ENCODE data around the gene OSBPL1A.

The OSBPL1A gene

DNA sequence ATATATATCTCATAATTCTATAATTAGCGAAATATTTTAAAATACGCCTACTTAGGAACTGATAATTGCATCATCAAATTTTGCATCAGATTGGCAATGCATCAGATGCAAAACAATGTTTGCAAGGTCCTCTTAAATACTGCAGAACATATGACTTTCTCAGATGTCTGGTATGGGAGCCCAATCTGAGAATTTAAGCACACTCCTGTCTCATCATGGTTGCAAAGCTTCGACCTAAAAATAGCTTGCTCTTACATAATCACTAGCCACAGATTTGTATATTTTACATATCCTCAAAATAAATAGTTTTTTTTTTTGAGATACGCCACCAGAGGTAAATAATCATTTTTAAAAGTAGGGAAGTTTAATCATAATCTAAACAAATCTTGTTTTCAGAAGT is 135.5 kb downstream of the OSBPL1A start:
- DNase-seq: no peak

DNA sequence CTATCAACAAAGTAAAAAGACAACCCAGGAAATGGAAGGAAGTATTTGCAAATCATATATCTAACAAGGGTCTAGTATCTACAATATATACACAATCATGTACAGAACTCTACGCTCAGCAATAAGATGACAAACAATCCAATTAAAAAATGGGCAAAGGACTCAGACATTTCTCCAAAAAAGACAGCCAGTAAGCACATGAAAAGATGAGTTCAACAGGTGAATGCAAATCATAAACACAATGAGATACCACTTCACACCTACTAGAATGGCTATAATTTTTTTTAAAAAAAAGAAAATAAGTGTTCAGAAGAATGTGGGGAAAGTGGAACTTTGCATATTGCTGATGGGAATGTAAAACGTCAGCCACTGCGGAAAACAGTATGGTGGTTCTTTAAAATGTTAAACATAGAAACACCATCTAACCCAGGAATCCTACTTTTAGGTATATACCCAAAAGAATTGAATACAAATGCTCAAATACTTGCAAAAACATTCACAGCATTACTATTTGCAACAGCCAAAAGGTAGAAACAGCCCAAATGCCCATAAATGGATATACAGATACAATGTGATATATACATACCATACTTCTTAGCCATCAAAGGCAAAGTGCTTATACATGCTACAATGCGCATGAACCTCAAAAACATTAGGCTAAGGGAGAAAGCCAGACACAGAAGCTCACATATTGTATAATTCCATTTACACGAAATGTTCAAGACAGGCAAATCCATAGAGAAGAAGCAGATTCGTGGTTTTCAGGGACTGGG is 137.6 kb downstream of the OSBPL1A start:
- no peak for DNase-seq

DNA sequence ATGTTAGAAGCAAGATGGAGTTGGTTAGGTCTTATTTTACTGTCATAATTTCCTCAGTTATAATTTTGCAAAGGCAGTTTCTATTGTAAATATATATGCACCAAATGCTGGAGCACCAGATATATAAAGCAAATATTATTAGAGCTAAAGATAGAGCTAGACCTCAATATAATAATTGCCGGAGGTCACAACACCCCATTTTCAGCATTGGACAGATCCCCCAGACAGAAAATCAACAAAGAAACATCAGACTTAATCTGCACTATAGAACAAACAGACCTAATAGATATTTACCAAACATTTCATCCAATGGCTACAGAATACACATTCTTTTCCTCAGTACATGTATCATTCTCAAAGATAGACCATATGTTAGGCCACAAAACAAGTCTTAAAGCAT is 143.6 kb downstream of the OSBPL1A start:
- no peak for DNase-seq

DNA sequence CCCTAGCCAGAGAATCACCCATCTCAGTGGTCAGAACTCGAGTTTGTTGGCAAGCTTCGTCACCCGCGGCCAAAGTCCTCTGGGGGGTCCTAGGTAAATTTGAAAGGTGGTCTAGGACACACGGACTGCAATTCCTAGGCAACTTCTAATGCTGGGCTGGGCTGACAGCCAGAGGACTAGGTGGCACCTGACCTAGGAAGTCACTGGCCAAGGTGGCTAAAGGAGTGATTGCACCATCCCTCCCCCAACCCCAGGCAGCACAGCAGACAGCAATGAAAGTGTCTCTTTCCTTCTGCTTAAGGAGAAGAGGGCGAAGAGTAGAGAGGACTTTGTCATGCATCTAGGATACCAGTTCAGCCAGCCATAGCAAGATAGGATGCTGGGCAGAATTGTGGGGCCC is 147.9 kb downstream of the OSBPL1A start:
- no peak for DNase-seq

DNA sequence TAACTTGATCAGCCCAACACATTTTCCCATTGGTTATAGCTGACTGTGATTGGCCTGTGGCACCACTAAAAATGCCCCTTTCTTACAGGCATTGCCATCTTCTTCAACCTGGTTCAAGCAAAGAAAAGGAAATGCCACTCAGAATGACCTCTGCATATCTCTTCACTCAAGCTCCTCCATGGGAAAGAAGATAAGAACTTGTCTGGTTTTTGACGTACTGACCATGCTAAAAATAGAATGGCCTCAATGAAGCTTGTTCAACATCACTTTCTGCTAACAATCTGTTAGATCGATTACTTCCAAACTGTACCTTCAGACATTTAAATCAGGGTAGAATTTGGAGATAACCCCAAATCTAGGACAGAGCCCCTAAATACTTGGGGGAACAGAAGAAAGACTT is 149.3 kb downstream of the OSBPL1A start:
- no peak for DNase-seq

DNA sequence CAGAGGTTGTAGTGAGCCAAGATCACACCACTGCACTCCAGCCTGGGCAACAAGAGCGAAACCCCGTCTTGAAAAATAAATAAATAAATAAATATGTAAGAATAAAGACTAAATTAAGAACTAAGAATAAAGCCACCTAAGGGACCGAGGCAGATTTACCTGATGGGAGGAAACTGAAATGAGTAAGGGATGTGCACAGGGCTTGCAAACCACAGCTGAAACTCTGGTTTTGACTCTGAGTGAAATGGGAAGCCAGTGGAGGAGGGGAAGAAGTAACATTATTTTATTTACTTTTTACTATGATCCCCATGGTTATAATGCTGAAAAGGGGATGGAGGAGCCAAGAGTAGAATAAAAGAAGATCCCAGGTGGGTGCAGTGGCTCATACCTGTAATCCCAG is 151.5 kb downstream of the OSBPL1A start:
- no peak for DNase-seq

DNA sequence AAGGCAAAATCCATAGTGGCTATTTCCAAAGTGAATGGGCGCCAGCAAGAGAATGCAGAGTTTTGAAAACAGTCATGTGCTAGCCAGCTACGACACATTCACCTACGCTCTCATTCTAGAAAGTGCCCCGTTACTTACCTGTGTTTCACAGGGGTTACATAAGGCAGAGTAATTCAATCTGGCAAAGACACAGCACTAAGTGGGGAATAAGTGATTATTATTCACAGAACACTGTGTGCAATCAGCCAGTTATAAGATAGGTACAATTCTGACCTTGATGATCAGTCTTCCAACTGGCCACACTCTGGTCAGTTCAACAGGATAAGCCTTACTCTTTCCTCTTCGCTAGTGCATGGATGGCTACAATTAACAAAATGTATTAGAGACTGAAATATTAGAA is 152.9 kb downstream of the OSBPL1A start:
- DNase-seq: no peak

DNA sequence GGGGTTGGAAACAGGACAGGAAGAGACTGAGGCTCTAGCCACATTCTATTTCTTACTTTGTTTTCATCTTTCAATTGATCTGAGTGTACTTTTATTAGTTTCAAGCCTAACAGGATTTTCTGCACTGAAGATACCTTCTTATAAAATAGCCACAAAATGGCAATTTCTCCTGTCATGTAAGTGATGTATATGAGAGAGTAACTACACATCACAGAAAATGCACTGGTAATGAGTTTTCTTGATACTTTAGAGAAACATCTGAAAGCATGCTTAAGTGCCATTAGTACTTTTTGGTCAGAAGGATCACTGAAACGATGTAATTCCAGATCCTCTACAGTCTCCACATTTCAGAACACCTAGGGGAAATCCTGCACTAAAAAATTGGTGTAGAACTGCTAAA is 153.9 kb downstream of the OSBPL1A start:
- no peak for DNase-seq

DNA sequence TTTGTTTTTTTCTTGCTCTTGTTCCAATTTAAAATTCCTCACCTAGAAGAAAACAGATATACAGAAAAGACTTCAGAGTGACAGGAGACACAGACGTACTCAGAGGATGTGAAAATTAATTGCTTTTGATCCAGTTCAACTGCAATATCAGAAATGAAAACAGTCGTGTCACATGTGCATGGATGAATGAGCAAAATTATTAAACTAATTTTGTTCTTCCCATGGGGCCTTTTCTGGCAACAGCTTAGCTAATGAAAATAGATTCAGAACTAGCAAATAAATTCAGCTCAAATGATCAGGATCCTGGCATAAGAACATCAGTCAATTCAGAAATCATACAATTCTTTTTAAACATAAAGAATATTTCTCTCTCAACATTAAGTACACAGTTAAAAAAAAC is 158.3 kb downstream of the OSBPL1A start:
- DNase-seq: no peak

DNA sequence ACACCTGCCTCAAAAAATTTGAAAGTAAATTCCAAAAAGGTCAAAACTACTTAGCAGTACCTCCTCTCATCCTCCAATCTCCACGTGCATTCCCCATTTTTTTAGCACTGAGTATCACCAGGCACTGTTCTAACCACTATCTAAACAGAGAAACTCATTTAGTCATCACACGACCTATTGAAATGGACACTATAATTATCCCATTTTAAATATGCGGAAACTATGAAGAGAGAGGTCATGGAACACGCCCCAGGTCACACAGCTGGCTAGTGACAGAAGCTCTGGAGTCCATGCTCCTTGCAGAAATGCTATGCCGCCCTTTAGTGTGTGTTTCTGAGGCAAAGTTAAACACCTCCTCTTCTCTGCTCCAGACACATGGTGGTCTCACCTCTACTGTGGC is 159.2 kb downstream of the OSBPL1A start:
- no peak for DNase-seq

DNA sequence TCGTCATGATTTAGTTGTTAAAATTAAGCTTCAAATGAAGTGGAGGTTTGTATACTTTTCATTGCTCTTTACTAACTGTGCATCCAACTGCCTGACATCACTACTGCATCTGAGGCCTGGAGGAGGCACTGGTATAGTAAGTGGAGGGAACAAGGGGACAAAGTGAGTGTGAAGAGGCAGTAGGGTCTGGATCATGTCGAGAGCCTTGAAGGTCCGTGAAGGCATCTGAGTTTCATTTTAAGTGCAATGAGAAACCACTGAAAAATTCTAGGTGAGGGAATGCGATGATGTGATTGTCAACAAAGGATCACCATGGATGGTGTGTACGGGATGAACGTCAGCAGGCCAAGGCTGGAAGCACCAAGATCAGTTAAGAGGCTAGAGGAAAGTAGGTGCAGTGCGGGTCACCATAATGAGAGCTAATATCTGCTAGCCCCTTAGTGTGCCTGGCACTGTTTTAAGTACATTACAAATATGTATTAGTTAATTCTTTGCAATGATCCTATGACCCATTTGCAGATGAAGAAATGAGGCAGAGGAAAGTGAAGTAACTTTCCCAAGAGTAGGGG is 162.7 kb downstream of the OSBPL1A start:
- no peak for DNase-seq

DNA sequence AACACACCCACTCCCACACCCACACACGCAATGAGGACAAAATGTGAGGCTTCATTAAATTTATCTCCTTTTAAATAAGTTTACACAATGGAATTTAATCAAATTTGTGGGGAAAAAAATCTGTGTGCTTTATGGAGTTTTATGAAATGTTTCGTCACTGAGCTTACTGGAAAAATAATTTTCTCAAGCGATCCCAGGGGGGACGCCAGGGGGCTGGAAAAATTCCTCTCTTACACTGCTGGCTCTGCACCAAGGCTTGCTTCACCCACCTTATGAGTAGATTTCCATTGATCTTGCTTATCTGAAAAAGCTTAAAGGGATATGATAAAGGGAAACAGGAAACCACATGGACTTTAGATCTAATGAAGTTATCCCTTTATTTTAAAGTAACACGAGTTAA is 163.3 kb downstream of the OSBPL1A start:
- DNase-seq: no peak

DNA sequence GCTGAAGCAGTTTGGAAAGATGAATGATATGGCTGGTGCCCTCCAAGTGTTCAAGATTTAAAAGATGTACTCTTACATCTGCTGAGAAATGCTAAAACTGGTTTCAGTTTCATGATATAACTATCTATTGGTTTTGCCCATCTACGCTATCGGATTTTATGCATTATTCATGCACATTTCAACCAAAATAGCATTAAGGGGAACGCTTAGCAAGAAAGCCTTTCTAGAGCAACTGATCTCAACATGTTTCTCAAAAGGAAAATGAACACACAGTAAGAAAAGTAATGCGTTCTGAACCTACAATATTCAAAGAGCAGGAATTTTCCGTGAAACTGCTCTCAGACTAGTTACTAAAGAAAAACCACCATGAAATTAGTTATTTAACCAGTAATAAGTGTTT is 164.8 kb downstream of the OSBPL1A start:
- no peak for DNase-seq

DNA sequence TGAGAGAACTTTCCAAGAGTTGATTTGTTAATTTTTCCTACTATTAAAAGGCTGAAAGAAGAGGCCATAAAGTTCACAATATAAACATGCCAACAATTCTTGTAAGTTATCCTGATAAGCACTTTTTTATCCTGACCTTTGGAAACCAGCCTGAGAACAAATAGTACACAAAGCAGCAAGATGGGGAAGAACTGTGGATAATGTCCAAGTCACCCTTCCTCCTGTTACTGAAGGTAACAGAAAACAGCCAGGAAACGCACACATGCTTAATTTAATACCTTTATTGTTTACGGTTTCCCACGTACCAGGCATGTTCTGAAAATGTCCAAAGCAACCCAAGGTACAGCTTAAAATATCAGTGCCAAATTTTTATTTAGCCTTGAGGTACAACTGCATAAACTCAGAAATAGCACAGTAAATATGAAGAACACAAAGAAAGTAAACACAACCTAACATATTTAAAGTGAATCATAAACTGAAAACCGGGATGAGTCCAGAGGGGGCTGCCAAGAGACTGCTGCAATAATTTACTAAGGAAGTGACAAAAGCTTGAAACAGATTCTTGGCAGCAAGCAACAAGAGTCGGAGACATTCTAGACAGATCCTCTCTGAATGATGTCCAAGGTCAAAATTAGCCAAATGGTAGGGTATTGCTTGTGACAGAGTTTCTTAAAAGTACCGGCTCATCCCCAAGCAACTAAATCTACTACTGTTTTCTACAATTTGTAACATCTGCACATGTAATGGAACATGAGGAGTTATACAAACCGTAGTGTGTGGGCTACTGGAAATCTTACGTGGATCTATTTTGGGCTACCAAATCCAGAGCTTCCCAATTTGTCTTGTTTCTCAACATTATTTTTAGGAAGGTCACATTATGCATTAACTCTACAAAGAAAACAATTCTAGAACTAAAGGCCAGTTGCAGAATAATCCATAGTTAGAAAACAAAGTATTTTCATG is 165.6 kb downstream of the OSBPL1A start:
- no peak for DNase-seq

DNA sequence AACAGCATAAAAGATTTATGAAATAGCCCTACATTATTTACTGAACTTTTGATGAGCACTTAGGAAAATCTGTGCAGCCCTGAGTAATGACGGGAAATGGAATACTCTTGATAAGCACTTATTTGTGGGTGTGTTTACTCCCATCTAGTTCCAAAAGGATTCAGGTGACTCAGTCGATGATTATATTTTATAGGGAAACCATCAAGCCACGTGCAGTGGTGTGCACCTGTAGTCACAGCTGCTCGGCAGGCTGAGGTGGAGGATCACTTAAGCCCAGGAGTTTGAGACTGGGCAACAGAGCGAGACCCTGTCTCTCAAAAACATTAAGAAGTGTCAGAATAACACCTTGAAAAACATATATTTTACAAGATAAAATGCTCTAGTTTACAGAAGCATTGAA is 166.9 kb downstream of the OSBPL1A start:
- no peak for DNase-seq

DNA sequence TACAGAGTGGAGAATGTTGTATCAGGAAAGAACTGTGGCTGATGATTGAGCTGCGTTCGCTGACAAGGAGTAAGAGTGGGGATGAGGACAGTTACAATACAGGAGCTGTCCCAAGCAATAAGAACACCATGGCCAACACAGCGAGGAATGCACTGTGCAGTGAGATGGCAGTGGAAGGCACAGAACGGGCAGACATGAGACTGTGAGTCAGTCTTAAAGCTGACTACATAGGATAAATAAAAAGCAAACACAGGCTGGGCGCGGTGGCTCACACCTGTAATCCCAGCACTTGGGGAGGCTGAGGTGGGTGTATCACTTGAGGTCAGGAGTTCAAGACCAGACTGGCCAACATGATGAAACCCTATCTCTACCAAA is 169.0 kb downstream of the OSBPL1A start:
- DNase-seq: no peak

DNA sequence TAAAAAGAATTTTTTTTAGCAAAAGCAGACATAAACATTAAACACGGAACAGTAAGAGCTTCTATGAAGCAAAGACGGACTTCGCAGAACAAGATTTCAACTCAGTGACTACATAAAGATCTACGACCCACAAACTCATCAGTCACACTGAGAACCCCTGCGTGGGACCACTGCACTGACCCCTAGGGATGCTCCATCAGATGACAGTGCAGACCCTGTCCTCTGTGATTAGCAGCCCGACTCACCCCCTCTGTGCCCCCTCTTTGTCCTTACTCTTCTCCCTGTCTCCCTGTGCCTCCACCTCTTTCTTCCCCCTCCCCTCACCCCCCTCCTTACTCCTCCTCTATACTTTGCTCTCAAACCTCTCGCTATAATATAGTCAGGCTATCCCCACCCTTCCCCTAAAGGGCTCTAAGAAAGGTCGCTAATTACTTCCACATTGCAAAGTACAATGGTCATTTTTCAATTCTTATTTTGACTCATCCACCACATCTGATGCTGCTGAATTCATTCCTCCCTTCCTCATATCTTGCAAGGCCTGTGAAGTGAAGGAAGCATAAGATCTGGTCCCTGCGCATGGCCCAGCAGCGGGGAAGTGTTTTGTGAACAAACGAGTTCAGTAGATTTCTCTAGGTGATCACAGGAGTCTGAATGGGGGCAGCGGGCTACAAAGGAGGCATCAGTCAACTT is 169.5 kb downstream of the OSBPL1A start:
- no peak for DNase-seq

DNA sequence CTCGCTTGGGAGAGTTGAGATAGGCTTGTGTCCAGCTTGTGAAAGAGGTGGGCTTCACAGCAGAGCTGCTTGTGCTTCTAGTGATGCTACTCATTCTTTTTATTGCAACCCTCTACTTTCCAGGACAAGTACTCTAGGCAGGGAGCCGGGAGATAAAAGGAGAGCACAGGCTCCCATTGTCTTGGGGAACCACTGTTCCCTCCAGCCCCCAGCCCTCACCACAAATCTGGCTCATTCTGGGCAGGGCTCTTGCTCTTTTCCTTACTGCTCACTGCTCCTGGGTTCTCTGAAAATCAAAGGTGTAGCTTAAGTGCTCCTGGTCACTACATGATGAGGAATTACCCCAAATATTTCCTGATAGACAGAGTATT is 177.3 kb downstream of the OSBPL1A start:
- no peak for DNase-seq

DNA sequence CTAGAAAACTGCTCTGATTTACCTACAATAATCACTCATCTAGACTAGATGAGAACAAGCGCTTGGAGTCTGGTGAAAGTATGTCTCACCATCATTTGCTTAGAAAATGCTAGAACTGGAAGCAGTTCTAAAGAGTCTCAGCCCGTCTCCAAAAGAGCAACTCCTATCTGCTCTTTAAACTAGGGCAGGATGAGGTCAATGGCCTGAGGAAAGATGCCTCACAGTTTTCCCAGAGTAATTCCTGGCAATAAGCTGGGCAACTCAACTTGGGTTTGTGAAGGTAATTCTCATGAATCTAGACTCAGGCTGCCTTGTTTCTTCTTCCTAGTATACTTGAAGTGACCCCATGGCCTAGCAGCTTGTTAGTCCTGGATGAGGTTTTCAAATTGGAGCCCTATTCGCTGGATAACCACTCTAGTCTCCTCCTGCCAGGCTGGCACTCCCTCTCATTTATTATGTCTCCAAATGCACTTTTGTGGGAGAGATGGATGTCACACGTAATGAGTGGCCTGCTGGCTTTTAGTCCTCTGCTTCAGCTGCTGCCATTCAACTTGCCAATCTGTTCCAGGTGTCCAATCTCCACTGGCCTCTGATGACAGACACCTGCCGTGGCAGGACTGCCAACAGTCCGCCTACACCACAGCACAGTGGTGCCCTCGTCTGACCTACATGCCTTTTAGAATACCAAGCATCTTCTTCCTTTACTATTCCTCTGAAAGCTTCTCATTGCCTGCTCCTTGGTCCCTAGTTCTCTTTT is 177.9 kb downstream of the OSBPL1A start:
- no peak for DNase-seq

DNA sequence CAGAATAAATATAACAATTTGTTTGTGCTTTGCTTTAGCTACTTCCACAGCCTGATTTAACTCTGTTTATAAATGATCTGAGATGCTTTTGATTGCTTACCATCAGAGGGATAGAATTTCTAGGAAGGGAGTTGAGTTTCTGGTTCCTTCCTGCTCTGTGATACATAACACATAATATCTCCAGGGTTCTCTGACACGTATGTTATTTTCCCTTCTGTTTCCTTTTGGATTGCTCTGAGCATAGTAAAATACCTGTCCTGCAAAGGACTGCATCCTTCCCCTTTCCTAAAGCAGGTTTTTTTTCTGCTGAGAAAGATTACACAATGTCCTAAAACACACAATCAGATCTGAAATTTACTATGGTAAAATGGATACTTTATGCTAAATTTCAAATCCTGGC is 182.7 kb downstream of the OSBPL1A start:
- no peak for DNase-seq

DNA sequence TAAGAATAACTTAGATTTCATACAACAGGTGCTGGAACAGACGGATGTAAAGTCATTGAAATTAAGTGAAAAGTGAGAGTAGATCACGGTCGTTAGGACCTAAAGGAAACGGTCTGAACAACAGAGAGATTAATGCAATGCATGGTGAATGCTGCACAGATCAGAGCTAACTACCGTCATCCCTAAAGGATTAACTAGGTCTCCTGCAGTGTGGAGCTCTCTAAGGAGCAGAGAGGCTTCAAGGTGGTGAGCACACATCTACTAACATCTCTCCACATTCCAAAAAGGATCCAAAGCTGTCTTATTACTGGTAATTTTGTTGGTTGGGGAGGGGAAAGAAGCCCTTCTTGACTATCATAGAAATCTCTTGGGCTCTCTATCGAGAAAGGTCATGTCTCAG is 183.5 kb downstream of the OSBPL1A start:
- no peak for DNase-seq

DNA sequence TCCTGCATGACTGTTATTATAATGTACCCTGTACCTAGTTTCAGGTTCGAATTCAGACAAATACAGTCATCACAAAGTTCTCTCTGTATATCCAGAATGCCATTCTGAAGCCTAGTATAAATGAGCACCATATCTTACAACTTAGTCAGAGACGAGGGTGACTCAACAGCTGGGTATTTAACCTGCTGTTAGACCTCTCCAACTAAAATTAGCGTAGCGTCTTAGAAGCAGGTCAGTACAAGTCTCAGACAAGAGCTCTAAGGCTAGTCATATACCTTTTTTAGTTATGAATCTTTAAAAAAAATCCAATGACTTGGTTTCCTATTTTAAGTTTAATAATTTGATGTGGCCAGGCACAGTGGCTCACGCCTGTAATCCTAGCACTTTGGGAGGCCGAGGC is 184.7 kb downstream of the OSBPL1A start:
- no peak for DNase-seq

DNA sequence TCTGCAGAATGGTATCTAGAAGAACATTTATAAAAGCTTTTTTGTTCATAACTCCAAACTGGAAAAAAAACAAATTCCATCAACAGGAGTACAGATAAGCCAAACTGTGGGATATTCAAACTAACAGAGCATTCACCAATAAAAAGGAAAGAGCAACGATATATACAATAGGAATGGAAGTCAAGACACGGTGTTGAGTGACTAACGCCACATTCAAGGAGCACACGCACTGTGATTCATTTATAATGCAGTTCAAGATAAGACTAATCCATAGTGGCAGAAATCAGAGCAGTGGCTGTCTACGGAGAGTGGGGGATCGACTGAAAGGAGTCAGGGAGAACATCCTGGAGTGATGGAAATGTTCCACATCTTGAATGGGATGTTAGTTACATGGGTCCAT is 188.1 kb downstream of the OSBPL1A start:
- DNase-seq: no peak

Measured in DMS153 (cell line).